Esophagus squamous epithelium (tissue), 5 donors: ENCODE measurements around the gene DHRS2. TPM values are rescaled to one million over a fixed set of nuclear protein-coding genes. Genes with fewer than 3 reads are reported as not detected.

Experiments used
- DNase-seq: peaks from one replicate; lab custom pipeline; 2025; lab: John Stamatoyannopoulos, UW
- H3K27ac ChIP-seq, 4 donors: fragments of 200-600 bp; sonication (generic); one replicate each; pipeline ENCODE4 v1.5.1; 2016 to 2019; ENCODE audit warnings: mild to moderate bottlenecking in 1 of 4
- H3K27me3 ChIP-seq, 4 donors: fragments of 200-600 bp; sonication (generic); 1 replicate in 3 of 4; 2 replicates in 1 of 4; pipeline versions ENCODE4 v1.5.1 to v1.6.0; 2017 to 2021; ENCODE audit warnings: antibody characterized with exemption in 1 of 4
- H3K36me3 ChIP-seq, 3 donors: fragments of 200-600 bp; sonication (generic); one replicate each; pipeline ENCODE4 v1.5.1; 2016 to 2019
- H3K4me1 ChIP-seq, 3 donors: fragments of 200-600 bp; sonication (generic); one replicate each; pipeline ENCODE4 v1.5.1; 2017 to 2019
- H3K4me3 ChIP-seq, 4 donors: fragments of 200-600 bp; sonication (generic); 1 replicate in 3 of 4; 2 replicates in 1 of 4; pipeline ENCODE4 v1.5.1; 2016 to 2019; ENCODE audit warnings: mild to moderate bottlenecking in 2 of 4, moderate library complexity in 1 of 4
- H3K9me3 ChIP-seq, 3 donors: fragments of 200-600 bp; sonication (generic); one replicate each; pipeline ENCODE4 v1.5.1; 2016 to 2019
- POLR2A ChIP-seq, 4 donors: fragments of 450-650 bp; IDR thresholded peaks; one replicate each; pipeline ENCODE4 v1.6.1; 2017; ENCODE audit warnings: antibody characterized with exemption in 4 of 4, mild to moderate bottlenecking in 4 of 4, moderate library complexity in 3 of 4
- whole genome bisulfite sequencing, 2 donors: methylation state at CpG; one replicate each; pipeline ENCODE4 v1.1.5; 2018; 5-methylcytosine and 5-hydroxymethylcytosine counted together
- intact Hi-C: fragments of 100-400 bp; cut with DNase I; formaldehyde crosslinking; loops from one replicate; pipeline ENCODE4 v1.15.0; 2022
- total RNA-seq, 4 donors: library from RNA; depleted of rRNA; stranded (reverse); fragments of >200 nt; gene quantifications; one replicate each; pipeline ENCODE4 v1.1.0, GENCODE V29; 2016
- TF ChIP-seq, protein P1 (sequence below), 6 experiments: fragments of 450-650 bp in 4 of 6; fragments of 200-600 bp in 2 of 6; sonication (generic) in 2 of 6; IDR thresholded peaks; one replicate each; pipeline ENCODE4 v1.5.1; 2016 to 2019; ENCODE audit warnings: antibody characterized with exemption in 6 of 6, mild to moderate bottlenecking in 4 of 6, moderate library complexity in 4 of 6
- donor health status: DM: yes; HTN: yes; CAD: no.

Gene DHRS2
- total RNA-seq, 4 donors from 2014 or later = 0.19 to 0.31 TPM; not detected in 2

DNA sequence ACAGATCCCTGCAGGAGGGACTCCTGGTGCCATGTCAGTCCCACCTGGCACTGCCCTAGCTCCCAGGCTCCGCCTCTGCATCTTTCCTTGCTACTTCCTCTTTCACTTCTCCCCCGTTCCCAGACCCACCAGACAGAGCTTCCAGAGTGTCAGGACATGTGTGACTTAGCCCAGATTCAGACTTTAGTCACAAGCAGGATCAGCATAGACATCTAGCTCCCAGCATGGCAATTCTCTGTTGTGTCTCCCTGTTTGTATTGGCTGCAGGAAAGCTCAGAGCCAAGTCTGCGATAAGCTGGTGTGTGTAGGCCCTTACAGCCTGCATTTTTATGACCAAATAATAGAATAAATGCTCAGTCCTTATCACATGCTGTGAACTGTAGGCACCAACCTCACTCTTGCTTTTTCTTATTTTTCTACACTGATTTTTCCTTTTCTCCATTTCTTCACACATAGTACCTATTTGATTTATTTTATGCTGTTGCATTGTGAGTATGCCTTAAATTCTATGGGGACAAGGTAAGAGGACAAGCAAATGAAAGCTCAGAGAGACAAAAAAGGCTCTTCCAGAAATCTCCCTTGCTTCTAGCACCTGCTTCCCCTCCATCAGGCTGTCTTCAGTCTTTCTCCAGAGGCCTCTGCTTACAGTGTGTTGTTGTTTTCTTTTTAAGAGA is 5.9 kb downstream of the DHRS2 start:
- no peaks in the 10 kb centered on the region for H3K27me3 ChIP-seq
- no peaks in the 10 kb centered on the region for H3K36me3 ChIP-seq
- H3K4me3 ChIP-seq = no peak overlapping the region
- no peak overlapping the region for H3K27ac ChIP-seq
- DNase-seq = no peak
- peaks cover 0 to 13% (median 0%) of the 10 kb centered on the region in 3 donors for H3K4me1 ChIP-seq
- intact Hi-C loops = no loop called here
- H3K9me3 ChIP-seq = no peaks in the 10 kb centered on the region
- TF ChIP-seq, protein P1, sequence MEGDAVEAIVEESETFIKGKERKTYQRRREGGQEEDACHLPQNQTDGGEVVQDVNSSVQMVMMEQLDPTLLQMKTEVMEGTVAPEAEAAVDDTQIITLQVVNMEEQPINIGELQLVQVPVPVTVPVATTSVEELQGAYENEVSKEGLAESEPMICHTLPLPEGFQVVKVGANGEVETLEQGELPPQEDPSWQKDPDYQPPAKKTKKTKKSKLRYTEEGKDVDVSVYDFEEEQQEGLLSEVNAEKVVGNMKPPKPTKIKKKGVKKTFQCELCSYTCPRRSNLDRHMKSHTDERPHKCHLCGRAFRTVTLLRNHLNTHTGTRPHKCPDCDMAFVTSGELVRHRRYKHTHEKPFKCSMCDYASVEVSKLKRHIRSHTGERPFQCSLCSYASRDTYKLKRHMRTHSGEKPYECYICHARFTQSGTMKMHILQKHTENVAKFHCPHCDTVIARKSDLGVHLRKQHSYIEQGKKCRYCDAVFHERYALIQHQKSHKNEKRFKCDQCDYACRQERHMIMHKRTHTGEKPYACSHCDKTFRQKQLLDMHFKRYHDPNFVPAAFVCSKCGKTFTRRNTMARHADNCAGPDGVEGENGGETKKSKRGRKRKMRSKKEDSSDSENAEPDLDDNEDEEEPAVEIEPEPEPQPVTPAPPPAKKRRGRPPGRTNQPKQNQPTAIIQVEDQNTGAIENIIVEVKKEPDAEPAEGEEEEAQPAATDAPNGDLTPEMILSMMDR (IDR thresholded peaks at IDR 0.05) = no peak
- TF ChIP-seq POLR2A (IDR thresholded peaks at IDR 0.05) = no peak
- WGBS, 2 donors = 53 to 70% methylated on average over 3 of the region's 3 CpGs

DNA sequence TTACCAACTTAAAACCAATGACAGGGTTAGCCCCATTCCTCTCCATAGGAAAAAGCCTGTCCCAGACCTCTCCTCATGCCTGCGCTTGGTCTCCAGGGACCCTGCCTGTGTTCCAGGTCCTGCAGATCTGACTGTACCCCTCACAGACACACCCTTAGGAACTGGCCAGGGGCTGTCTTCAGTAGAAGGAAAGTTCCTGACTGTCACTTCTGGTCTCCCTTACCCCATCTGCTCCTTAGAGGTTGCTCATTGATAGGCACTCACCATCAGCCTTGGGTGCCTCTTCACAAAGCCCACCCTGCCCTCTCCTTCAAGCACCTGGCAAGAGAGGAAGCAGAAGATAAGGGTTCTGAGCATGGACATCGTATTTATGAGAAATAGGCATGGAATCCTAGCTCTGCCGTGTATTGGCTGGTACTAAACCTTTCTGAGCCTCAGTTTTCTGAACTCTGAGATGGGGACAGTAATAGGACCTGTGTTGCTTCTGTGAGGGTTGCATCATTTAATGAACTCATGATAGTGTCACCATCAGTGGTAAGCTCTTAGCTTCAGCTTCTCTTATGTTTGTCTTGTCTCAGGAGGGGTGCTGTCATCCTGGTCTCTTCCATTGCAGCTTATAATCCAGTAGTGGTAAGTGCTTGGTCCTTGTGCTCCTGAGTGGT is 7.5 kb downstream of the DHRS2 start:
- Histone ChIP-seq H3K4me1 (peaks cover 0 to 13% (median 0%) of the 10 kb centered on the region in 3 donors), H3K36me3 (no peaks in the 10 kb centered on the region), H3K27ac (no peak overlapping the region), H3K9me3 (no peaks in the 10 kb centered on the region), H3K27me3 (no peaks in the 10 kb centered on the region), H3K4me3 (no peak overlapping the region)
- intact Hi-C loops = no loop called here
- WGBS, 2 donors = 83 to 84% methylated on average over 2 to 3 of the region's 3 CpGs
- TF ChIP-seq, protein P1 (IDR thresholded peaks at IDR 0.05) = no peak
- no peak for TF ChIP-seq POLR2A (IDR thresholded peaks at IDR 0.05)
- DNase-seq = no peak

DNA sequence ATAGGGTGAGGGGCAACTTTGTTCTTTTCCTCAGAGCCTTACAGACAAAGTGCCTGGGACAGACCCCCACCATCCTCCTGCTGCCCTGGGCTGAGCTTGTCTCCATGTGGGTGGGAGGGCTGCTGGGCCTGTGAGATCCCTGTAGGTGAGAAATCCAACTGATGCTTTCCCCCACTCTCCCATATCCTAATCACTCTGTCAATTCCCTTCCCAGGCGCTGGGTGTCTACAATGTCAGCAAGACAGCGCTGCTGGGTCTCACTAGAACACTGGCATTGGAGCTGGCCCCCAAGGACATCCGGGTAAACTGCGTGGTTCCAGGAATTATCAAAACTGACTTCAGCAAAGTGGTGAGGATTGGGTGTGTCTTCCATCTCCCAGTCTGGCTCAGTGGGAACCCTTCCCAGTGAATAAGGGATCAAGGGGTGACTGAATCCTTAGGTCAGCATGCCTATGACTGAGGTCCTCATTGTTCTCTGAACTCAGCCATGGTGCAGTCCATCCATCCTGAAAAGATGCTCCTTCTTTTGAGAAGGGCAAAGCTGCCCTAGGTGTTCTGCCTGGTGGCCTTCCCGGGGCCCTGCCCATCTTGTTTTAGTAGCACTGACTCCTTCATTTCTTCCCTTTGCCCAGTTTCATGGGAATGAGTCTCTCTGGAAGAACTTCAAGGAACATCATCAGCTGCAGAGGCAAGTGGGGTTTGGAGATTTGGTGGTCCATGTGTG is 8.2 kb downstream of the DHRS2 start:
- H3K4me3 ChIP-seq = no peak overlapping the region
- intact Hi-C loops = no loop called here
- H3K4me1 ChIP-seq = peaks cover 0 to 13% (median 0%) of the 10 kb centered on the region in 3 donors
- no peaks in the 10 kb centered on the region for H3K27me3 ChIP-seq
- H3K9me3 ChIP-seq = no peaks in the 10 kb centered on the region
- no peaks in the 10 kb centered on the region for H3K36me3 ChIP-seq
- DNase-seq = no peak
- 92 to 100% methylated on average over 1 to 4 of the region's 5 CpGs for WGBS, 2 donors
- H3K27ac ChIP-seq = no peak overlapping the region
- no peak for TF ChIP-seq POLR2A (IDR thresholded peaks at IDR 0.05)

DNA sequence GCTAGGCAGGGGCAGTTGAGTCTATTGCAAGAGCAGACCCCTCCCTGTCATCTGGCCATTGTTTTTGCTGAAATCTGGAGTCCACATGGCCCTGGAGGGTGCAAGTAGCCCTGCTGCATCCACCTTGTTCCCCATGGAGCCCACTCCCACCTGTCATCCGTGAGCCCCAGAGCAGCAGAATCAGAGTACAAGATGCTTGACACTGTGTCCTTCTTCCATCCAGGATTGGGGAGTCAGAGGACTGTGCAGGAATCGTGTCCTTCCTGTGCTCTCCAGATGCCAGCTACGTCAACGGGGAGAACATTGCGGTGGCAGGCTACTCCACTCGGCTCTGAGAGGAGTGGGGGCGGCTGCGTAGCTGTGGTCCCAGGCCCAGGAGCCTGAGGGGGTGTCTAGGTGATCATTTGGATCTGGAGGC is 8.8 kb downstream of the DHRS2 start:
- TF ChIP-seq, protein P1 (IDR thresholded peaks at IDR 0.05) = no peak
- no peak for TF ChIP-seq POLR2A (IDR thresholded peaks at IDR 0.05)
- Histone ChIP-seq H3K27me3 (no peaks in the 10 kb centered on the region), H3K36me3 (no peaks in the 10 kb centered on the region), H3K27ac (no peak overlapping the region), H3K4me1 (peaks cover 0 to 13% (median 0%) of the 10 kb centered on the region in 3 donors), H3K4me3 (no peak overlapping the region), H3K9me3 (no peaks in the 10 kb centered on the region)
- DNase-seq = no peak
- intact Hi-C loops = no loop called here
- WGBS, 2 donors = 83% methylated on average over 6 of the region's 8 CpGs; no CpG with 5 or more reads in 1 of the 2 donors

DNA sequence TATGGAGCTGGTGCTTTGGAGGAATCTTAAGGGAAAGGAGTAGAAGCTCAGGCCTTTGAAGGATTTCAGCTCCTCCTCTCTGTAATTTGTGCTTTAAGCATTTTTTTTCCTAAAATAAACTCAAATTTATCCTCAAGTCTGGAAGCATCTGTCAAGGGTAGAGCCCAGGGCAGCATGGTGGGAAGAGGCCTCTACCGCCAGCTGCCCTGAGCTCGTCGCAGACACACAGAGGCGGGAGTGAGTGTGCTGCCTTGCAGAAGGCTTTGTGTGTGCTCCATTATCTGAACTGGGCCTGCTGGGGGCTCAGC is 9.3 kb downstream of the DHRS2 start:
- intact Hi-C loops = no loop called here
- H3K4me1 ChIP-seq = peaks cover 0 to 8% (median 0%) of the 10 kb centered on the region in 3 donors
- no peaks in the 10 kb centered on the region for H3K9me3 ChIP-seq
- no peak overlapping the region for H3K4me3 ChIP-seq
- H3K36me3 ChIP-seq = no peaks in the 10 kb centered on the region
- TF ChIP-seq, protein P1 (IDR thresholded peaks at IDR 0.05) = no peak
- TF ChIP-seq POLR2A (IDR thresholded peaks at IDR 0.05) = no peak
- 40 to 90% methylated on average over 1 to 4 of the region's 4 CpGs for WGBS, 2 donors
- H3K27me3 ChIP-seq = no peaks in the 10 kb centered on the region
- DNase-seq = no peak
- H3K27ac ChIP-seq = no peak overlapping the region
